NCI-H510A (cell line): Measurements from ENCODE around the gene CREB5.
"Not testable (repeated sequence)": the region's sequence is repeated elsewhere in the genome, so short reads cannot be mapped to it uniquely, and the experiment has no call there.

Experiments
- DNase-seq: peaks from one replicate; lab custom pipeline; 2025; lab: John Stamatoyannopoulos, UW

CREB5 gene

GRCh38 chr7:28782362-28782761 is 370.0 kb downstream of the CREB5 start:
- no peak for DNase-seq

- no peak for DNase-seq
Measured at GRCh38 chr7:28784171-28784902, 372.0 kb downstream of the CREB5 start.

- no peak for DNase-seq
Measured at GRCh38 chr7:28785041-28785995, 373.0 kb downstream of the CREB5 start.

- DNase-seq = not testable (repeated sequence)
Measured at GRCh38 chr7:28786156-28786555, 373.8 kb downstream of the CREB5 start.

- no peak for DNase-seq
Measured at GRCh38 chr7:28787106-28787505, 374.8 kb downstream of the CREB5 start.

GRCh38 chr7:28790467-28790866 is 378.1 kb downstream of the CREB5 start:
- no peak for DNase-seq

GRCh38 chr7:28792858-28793257 is 380.5 kb downstream of the CREB5 start:
- DNase-seq = no peak

- no peak for DNase-seq
Measured at GRCh38 chr7:28793381-28794085, 381.2 kb downstream of the CREB5 start.

GRCh38 chr7:28798274-28798673 is 386.0 kb downstream of the CREB5 start:
- no peak for DNase-seq

- no peak for DNase-seq
Measured at GRCh38 chr7:28799619-28800018, 387.3 kb downstream of the CREB5 start.

GRCh38 chr7:28800150-28800549 is 387.8 kb downstream of the CREB5 start:
- no peak for DNase-seq

- no peak for DNase-seq
Measured at GRCh38 chr7:28802450-28802849, 390.1 kb downstream of the CREB5 start.

GRCh38 chr7:28804157-28804556 is 391.8 kb downstream of the CREB5 start:
- no peak for DNase-seq

- DNase-seq = no peak
Measured at GRCh38 chr7:28804990-28805389, 392.7 kb downstream of the CREB5 start.

GRCh38 chr7:28806841-28807240 is 394.5 kb downstream of the CREB5 start:
- DNase-seq = no peak

- DNase-seq = no peak
Measured at GRCh38 chr7:28807396-28807994, 395.2 kb downstream of the CREB5 start.

- no peak for DNase-seq
Measured at GRCh38 chr7:28808796-28809533, 396.6 kb downstream of the CREB5 start.

GRCh38 chr7:28811008-28811407 is 398.7 kb downstream of the CREB5 start:
- no peak for DNase-seq

- no peak for DNase-seq
Measured at GRCh38 chr7:28811701-28812430, 399.5 kb downstream of the CREB5 start.

GRCh38 chr7:28812616-28813015 is 400.3 kb downstream of the CREB5 start:
- DNase-seq = no peak
